Hepatocyte (in vitro differentiated cells): ENCODE measurements around the gene TUBA8. TPM values are rescaled to one million over a fixed set of nuclear protein-coding genes. Genes with fewer than 3 reads are reported as not detected.
"Not testable (repeated sequence)": the region's sequence is repeated elsewhere in the genome, so short reads cannot be mapped to it uniquely, and the experiment has no call there.

Source experiments
- DNase-seq: peaks from one replicate; pipeline ENCODE4 v3.0.0-alpha.2; 2016; ENCODE audit warnings: low spot score
- H2AFZ ChIP-seq: fragments of 200-600 bp; sonication (generic); 2 replicates; pipeline ENCODE4 v1.6.0; 2016; ENCODE audit warnings: antibody characterized with exemption, mild to moderate bottlenecking
- H3K27ac ChIP-seq: fragments of 200-600 bp; sonication (generic); 2 replicates; pipeline ENCODE4 v1.5.1; 2016; ENCODE audit warnings: mild to moderate bottlenecking
- H3K27me3 ChIP-seq: fragments of 200-600 bp; sonication (generic); 2 replicates; pipeline ENCODE4 v1.6.1; 2016
- H3K36me3 ChIP-seq: fragments of 200-600 bp; sonication (generic); replicated peaks from 2 replicates; pipeline ENCODE4 v1.5.1; 2016; ENCODE audit warnings: low read depth; ENCODE audit not compliant: insufficient read depth
- H3K4me1 ChIP-seq: fragments of 200-600 bp; sonication (generic); 2 replicates; pipeline ENCODE4 v1.5.1; 2016; ENCODE audit warnings: mild to moderate bottlenecking, moderate library complexity; ENCODE audit not compliant: insufficient read depth
- H3K4me2 ChIP-seq: fragments of 200-600 bp; sonication (generic); 2 replicates; pipeline ENCODE4 v1.6.0; 2016
- H3K4me3 ChIP-seq: fragments of 200-600 bp; sonication (generic); 2 replicates; pipeline ENCODE4 v1.5.1; 2016; ENCODE audit warnings: mild to moderate bottlenecking
- H3K79me2 ChIP-seq: fragments of 200-600 bp; sonication (generic); 2 replicates; pipeline ENCODE4 v1.6.0; 2017; ENCODE audit warnings: mild to moderate bottlenecking
- H3K9me2 ChIP-seq: fragments of 200-600 bp; sonication (generic); replicated peaks from 2 replicates; pipeline ENCODE4 v1.6.0; 2017; ENCODE audit warnings: mild to moderate bottlenecking; ENCODE audit not compliant: insufficient read depth
- H3K9me3 ChIP-seq: fragments of 200-600 bp; sonication (generic); 2 replicates; pipeline ENCODE4 v1.5.1; 2016; ENCODE audit warnings: low read depth, mild to moderate bottlenecking
- H4K20me1 ChIP-seq: fragments of 200-600 bp; sonication (generic); 2 replicates; pipeline ENCODE4 v1.6.0; 2016; ENCODE audit warnings: mild to moderate bottlenecking; ENCODE audit not compliant: insufficient read depth, poor library complexity, severe bottlenecking
- EZH2 ChIP-seq: fragments of 200-600 bp; sonication (generic); IDR thresholded peaks from 2 replicates; pipeline ENCODE4 v1.6.1; 2016; ENCODE audit warnings: antibody characterized with exemption, mild to moderate bottlenecking, borderline replicate concordance
- EZH2phosphoT487 ChIP-seq: fragments of 200-600 bp; sonication (generic); IDR thresholded peaks from one replicate; pipeline ENCODE4 v1.6.1; 2018; ENCODE audit warnings: antibody characterized with exemption, mild to moderate bottlenecking, low read depth, moderate library complexity; ENCODE audit not compliant: unreplicated experiment, severe bottlenecking
- WGBS: methylation state at CpG from one replicate; pipeline ENCODE4 v1.1.6; 2016; ENCODE audit warnings: low lambda C conversion rate; ENCODE audit errors: missing lambda C conversion rate; 5-methylcytosine and 5-hydroxymethylcytosine counted together
- polyA plus RNA-seq: library from polyadenylated mRNA; unstranded; fragments of >200 nt; fragmentation: Nextera tagmentation; extraction: Ambion mirVana; gene quantifications from 2 replicates; pipeline ENCODE4 v1.2.1, GENCODE V29; 2016
- total RNA-seq: library from RNA; depleted of rRNA; stranded (reverse); fragments of >200 nt; gene quantifications from 2 replicates; pipeline ENCODE4 v1.2.3, GENCODE V29; 2014
- TF ChIP-seq, protein P1 (sequence below): fragments of 200-600 bp; sonication (generic); IDR thresholded peaks from 2 replicates; pipeline ENCODE4 v1.5.1; 2016; ENCODE audit warnings: antibody characterized with exemption, mild to moderate bottlenecking; ENCODE audit not compliant: poor library complexity

The TUBA8 gene
- total and polyA plus RNA-seq, 2 experiments from 2014 or later = 0.46 to 1.5 TPM

DNA sequence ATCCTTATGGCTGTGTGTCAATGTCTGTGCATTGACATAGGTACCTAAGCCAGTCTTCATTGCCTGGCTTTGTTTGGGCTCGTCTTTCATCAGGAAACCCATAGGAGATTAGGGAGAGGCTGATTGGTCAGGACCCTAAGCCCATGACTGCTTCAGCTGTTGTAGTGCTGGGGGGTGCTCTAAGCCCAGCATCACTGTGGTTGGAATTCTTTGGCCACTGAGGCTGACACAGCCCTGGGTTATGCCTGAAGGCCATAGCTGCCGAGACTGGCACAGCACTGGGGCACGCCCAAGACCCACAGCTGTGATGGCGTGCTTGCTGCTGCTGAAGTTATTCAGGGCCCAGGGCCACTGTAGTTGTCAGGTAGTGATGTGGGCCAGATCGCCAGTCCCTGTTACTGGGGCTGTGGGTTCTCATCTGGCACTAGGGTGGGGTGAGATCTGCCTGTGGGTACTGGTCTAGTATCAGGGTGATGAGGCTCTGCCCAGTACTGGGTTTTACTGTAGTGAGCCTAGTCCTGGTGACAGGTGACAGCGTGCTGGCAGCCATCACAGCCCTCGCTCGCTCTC, 44.3 kb downstream of the TUBA8 start:
- Histone ChIP-seq H2AFZ (no peak overlapping the region), H3K4me1 (no peaks in the 10 kb centered on the region)

DNA sequence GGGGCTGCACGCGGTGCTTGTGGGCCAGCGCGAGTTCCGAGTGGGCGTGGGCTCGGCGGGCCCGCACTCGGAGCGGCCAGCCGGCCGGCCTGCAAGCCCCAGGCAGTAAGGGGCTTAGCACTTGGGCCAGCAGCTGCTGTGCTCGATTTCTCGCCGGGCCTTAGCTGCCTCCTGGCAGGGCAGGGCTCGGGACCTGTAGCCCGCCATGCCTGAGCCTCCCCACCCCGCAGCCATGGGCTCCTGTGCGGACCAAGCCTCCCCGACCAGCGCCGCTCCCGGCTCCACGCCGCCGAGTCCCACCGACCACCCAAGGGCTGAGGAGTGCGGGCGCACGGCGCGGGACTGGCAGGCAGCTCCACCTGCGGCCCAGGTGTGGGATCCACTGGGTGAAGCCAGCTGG, 44.9 kb downstream of the TUBA8 start:
- H3K79me2 ChIP-seq, H3K36me3 ChIP-seq, H3K9me3 ChIP-seq, H2AFZ ChIP-seq, H3K9me2 ChIP-seq, H3K4me3 ChIP-seq, H3K4me1 ChIP-seq, H3K27ac ChIP-seq, H3K27me3 ChIP-seq, H3K4me2 ChIP-seq, H4K20me1 ChIP-seq, DNase-seq: not testable (repeated sequence)
- WGBS = 98% methylated on average over 25 of the region's 34 CpGs

More for the DNA sequence above, 44.3 kb downstream of the TUBA8 start:
- Histone ChIP-seq H3K79me2 (no peaks in the 10 kb centered on the region), H3K4me3 (no peak overlapping the region), H4K20me1 (no peaks in the 10 kb centered on the region), H3K27ac (no peak overlapping the region), H3K27me3 (no peaks in the 10 kb centered on the region), H3K9me3 (no peaks in the 10 kb centered on the region), H3K4me2 (no peak overlapping the region), H3K9me2 (no peaks in the 10 kb centered on the region), H3K36me3 (no peaks in the 10 kb centered on the region)
- TF ChIP-seq EZH2 (no peak), EZH2phosphoT487 (no peak)
- TF ChIP-seq, protein P1, sequence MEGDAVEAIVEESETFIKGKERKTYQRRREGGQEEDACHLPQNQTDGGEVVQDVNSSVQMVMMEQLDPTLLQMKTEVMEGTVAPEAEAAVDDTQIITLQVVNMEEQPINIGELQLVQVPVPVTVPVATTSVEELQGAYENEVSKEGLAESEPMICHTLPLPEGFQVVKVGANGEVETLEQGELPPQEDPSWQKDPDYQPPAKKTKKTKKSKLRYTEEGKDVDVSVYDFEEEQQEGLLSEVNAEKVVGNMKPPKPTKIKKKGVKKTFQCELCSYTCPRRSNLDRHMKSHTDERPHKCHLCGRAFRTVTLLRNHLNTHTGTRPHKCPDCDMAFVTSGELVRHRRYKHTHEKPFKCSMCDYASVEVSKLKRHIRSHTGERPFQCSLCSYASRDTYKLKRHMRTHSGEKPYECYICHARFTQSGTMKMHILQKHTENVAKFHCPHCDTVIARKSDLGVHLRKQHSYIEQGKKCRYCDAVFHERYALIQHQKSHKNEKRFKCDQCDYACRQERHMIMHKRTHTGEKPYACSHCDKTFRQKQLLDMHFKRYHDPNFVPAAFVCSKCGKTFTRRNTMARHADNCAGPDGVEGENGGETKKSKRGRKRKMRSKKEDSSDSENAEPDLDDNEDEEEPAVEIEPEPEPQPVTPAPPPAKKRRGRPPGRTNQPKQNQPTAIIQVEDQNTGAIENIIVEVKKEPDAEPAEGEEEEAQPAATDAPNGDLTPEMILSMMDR = no peak
- 98% methylated on average over 8 of the region's 8 CpGs for WGBS
- no peak for DNase-seq

DNA sequence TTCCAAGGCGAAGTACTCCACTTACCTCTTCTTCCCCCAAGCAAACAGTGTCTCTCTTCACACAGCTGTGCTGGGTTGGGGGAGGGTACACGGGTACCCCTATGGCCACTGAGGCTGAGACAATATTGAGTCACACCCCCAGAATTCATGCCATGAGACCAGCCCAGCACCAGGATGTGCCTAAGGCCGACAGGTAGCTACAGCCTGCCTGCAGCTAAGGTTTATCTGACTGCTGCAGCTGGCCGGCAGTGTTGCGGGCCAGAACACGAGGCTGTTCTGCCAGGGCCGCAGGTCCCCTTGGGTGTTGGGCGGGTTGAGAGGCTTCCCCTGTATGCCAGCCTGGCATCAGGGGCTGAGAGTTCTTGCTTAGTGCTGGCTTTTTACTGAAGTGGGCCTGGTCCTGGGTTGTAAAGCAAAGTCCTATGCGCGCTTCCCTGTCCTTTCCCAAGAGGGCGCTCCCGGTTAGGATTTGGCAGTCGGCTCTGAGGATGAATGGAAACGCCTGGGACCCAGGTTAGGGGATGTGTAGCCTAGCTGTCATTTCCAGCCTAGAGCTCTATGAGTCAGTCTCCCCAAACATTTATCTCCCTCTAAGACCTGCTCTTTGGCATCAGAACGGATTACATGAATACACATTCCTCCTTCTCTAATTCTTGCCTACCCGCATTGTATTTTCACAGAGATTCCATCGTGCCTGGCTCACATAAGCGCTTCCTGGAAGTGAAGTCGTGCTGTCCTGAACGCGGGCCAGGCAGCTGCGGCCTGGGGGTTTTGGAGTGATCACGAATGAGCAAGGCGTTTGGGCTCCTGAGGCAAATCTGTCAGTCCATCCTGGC, 46.5 kb downstream of the TUBA8 start:
- H2AFZ ChIP-seq = no peak overlapping the region
- no peaks in the 10 kb centered on the region for H4K20me1 ChIP-seq
- H3K9me3 ChIP-seq = no peaks in the 10 kb centered on the region
- H3K4me2 ChIP-seq = peak overlapping the region; percentile 4
- TF ChIP-seq, protein P1 = peak; percentile 82
- TF ChIP-seq EZH2phosphoT487 = no peak
- no peaks in the 10 kb centered on the region for H3K9me2 ChIP-seq
- H3K27ac ChIP-seq = no peak overlapping the region
- H3K36me3 ChIP-seq = no peaks in the 10 kb centered on the region
- no peak overlapping the region for H3K4me3 ChIP-seq
- H3K4me1 ChIP-seq = no peaks in the 10 kb centered on the region
- H3K79me2 ChIP-seq = no peaks in the 10 kb centered on the region
- H3K27me3 ChIP-seq = no peaks in the 10 kb centered on the region
- peak; percentile 90 for DNase-seq
- WGBS = 36% methylated on average over 24 of the region's 24 CpGs

DNA sequence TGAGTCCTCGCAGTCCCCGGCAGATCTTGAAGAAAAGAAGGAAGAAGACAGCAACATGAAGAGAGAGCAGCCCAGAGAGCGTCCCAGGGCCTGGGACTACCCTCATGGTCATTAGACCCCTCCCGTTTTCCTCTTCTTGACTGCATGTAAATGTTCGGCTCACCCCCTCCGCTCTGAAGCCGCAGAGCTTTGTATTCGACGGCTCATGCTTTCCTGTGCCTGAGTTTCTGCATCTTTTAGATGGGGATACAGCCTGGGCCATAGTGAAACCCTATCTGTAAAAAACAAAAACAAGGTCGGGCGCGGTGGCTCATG, 47.1 kb downstream of the TUBA8 start:
- Histone ChIP-seq H3K4me2 (peak overlapping the region; percentile 4), H3K27me3 (no peaks in the 10 kb centered on the region), H2AFZ (no peak overlapping the region), H3K79me2 (no peaks in the 10 kb centered on the region), H3K4me3 (no peak overlapping the region), H3K9me2 (no peaks in the 10 kb centered on the region), H3K9me3 (no peaks in the 10 kb centered on the region), H3K27ac (no peak overlapping the region), H3K36me3 (no peaks in the 10 kb centered on the region), H4K20me1 (no peaks in the 10 kb centered on the region), H3K4me1 (no peaks in the 10 kb centered on the region)
- no peak for DNase-seq
- TF ChIP-seq, protein P1 = no peak
- TF ChIP-seq EZH2phosphoT487 (no peak), EZH2 (no peak)
- WGBS = 72% methylated on average over 12 of the region's 12 CpGs

DNA sequence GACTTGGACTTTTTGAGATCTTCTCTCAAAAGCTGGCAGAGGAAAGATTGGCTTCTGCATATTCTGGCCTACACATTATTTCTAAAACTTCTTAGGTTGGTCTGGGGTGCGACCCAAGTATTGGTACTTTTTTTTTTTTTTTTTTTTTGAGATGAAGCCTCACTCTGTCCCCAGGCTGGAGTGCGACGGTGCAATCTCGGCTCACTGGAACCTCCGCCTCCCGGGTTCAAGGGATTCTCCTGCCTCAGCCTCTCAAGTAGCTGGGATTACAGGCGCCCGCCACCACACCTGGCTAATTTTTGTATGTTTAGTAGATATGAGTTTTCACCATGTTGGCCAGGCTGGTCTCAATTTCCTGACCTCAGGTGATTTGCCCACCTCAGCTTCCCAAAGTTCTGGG, 50.0 kb downstream of the TUBA8 start:
- H3K27me3 ChIP-seq, H3K4me2 ChIP-seq, H3K27ac ChIP-seq, H4K20me1 ChIP-seq, DNase-seq, H3K9me3 ChIP-seq, H3K4me3 ChIP-seq, H3K79me2 ChIP-seq, H2AFZ ChIP-seq, H3K9me2 ChIP-seq, H3K4me1 ChIP-seq, H3K36me3 ChIP-seq: not testable (repeated sequence)
- WGBS = 97% methylated on average over 8 of the region's 8 CpGs

DNA sequence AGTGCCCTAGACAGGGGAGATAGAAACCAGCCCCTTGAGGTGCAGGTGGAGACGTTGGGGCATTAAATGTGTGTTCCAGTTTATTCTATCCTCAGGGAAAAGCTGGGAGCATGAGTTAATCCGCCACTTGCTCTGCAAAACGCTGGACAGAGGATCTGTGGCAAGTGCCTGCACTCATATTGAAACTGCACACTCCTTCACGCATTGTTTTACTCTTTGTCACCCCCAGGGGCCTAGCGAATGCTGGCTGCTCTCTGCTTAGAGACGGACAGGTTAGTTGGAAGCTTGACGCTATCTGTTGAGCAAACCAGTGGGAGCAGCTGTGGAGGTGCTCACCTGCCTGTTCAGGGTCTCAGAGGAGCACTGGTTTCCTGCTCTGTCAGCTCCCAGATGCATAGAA, 53.2 kb downstream of the TUBA8 start:
- not testable (repeated sequence) for H3K4me1 ChIP-seq, H2AFZ ChIP-seq, H3K27me3 ChIP-seq, H3K9me3 ChIP-seq, H3K36me3 ChIP-seq, H3K4me3 ChIP-seq, H3K9me2 ChIP-seq, H3K27ac ChIP-seq, H3K79me2 ChIP-seq, H4K20me1 ChIP-seq, DNase-seq, H3K4me2 ChIP-seq
- WGBS = 62% methylated on average over 7 of the region's 7 CpGs
